ENCODE measurements around the gene DEDD.
A peak's percentile ranks its signal among the peaks of the same experiment; 100 is the strongest.

- peak; percentile 50 for TF ChIP-seq CTCF (CRISPR knock-in tag; IDR thresholded peaks at IDR 0.05)
- TF ChIP-seq MAFF (IDR thresholded peaks at IDR 0.05; ENCODE audit: low read depth, low read length), result no peak
- TF ChIP-seq KAT7 (CRISPR knock-in tag; IDR thresholded peaks at IDR 0.05; ENCODE audit: borderline replicate concordance), result no peak
- TF ChIP-seq FOXM1 (CRISPR knock-in tag; IDR thresholded peaks at IDR 0.05), result no peak
- no peak for TF ChIP-seq POLR2AphosphoS2 (IDR thresholded peaks at IDR 0.05; ENCODE audit: low read depth, low read length)
- no peak for TF ChIP-seq ZBTB4 (CRISPR knock-in tag; IDR thresholded peaks at IDR 0.05; ENCODE audit: borderline replicate concordance)
Measured at GRCh38 chr1:161098210-161099068, 34.0 kb downstream of the DEDD start, which contains the start of gene KLHDC9.

Data from HepG2 (cell line).